ENCODE results near the gene SART1.
"Not testable (repeated sequence)": the region's sequence is repeated elsewhere in the genome, so short reads cannot be mapped to it uniquely, and the experiment has no call there.

Gene SART1

GRCh38 chr11:66023186-66023440 lies 61.6 kb downstream of the SART1 start:
- not testable (repeated sequence) for H3K36me3 ChIP-seq (ENCODE audit: control insufficient read depth, insufficient read depth, low read length); H3K9me3 ChIP-seq (ENCODE audit: control insufficient read depth, insufficient read depth, low read depth, low read length); H3K9ac ChIP-seq (ENCODE audit: low read length); H3K27ac ChIP-seq (ENCODE audit: low read depth, low read length); H3K4me1 ChIP-seq (ENCODE audit: control insufficient read depth, insufficient read depth, low read length); H3K4me3 ChIP-seq (ENCODE audit: low read depth, low read length)
- peaks cover 22% of the 10 kb centered on the region for H3K27me3 ChIP-seq (ENCODE audit: control insufficient read depth, insufficient read depth, low read length)

DNA sequence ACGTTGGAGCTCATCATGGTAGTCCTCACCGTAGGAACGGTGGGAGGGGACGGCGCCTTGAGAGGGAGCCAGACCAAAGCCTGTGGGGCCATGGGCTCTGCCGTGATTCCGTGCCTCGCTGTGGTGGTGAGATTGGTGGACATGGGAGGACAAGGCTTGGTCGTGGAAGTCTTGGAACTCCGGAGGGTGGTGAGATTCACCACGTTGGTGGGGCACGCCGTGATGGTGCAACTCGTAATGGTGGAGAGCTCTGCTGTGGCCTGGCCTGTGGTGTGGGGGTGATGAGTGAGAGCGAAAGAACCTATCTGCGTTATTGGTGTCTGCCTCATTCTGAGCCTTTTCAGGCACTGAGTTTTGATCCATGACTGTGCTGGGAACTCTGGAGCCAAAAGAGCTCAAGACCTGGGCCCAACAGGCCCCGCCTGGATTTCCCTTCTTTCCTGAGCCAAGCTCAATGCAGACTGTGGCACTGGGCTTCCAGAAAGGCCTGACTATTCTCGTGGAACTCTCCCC lies 64.5 kb downstream of the SART1 start, which contains the start of gene CATSPER1:
Gene CATSPER1, minus strand, starts transcription at position 463 of the 513 bp plus-strand sequence. Its CDS starts 100 bp downstream, at position 363.
- no peak within 1 kb of the TSS for H3K4me3 ChIP-seq (ENCODE audit: low read depth, low read length)
- H3K4me1 ChIP-seq (ENCODE audit: control insufficient read depth, insufficient read depth, low read length) = no peaks in the 10 kb centered on the region
- H3K36me3 ChIP-seq (ENCODE audit: control insufficient read depth, insufficient read depth, low read length) = no peaks in the 10 kb centered on the region
- no peak within 1 kb of the TSS for H3K27ac ChIP-seq (ENCODE audit: low read depth, low read length)
- no peak within 1 kb of the TSS for H3K9ac ChIP-seq (ENCODE audit: low read length)
- H3K9me3 ChIP-seq (ENCODE audit: control insufficient read depth, insufficient read depth, low read depth, low read length) = no peaks in the 10 kb centered on the region
- H3K27me3 ChIP-seq (ENCODE audit: control insufficient read depth, insufficient read depth, low read length) = peaks cover 22% of the 10 kb centered on the region
